ENCODE measurements around the gene FABP7. TPM values are rescaled to one million over a fixed set of nuclear protein-coding genes. Genes with fewer than 3 reads are reported as not detected.
A peak's percentile ranks its signal among the peaks of the same experiment; 100 is the strongest.

The FABP7 gene
- total RNA-seq (2014; rRNA removed; shearing (Covaris generic)) (5.2 and 6.6 TPM in 2 replicates), polyA plus RNA-seq (2016; fragmentation: Nextera tagmentation; extraction: Ambion mirVana) (14.5 and 15.7 TPM in 2 replicates)
- long read RNA-seq, transcript FABP7-202 (4 exons, 1,026 nt): major isoform, 11 of 12 reads
- long read RNA-seq, partial matches to known transcripts: 0 of 12 reads
- long read RNA-seq, other reads (novel, unspliced or antisense): 1 of 12 reads

DNA sequence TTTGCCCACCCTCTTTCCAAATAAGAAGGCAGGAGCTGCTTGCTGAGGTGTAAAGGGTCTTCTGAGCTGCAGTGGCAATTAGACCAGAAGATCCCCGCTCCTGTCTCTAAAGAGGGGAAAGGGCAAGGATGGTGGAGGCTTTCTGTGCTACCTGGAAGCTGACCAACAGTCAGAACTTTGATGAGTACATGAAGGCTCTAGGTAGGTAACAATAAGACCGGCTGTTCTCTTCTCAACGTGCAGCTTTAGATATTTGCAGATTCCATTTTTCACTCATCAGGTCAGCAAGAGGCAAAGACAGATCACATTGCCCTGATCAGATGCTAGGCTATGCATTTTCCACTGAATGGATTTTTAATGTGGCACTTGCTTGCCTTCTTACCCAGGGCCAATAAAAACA, at the start of gene FABP7:
FABP7 (plus strand) TSS at position 50 of the 400 bp plus-strand sequence; CDS start at position 129, 79 bp downstream.
- no peaks in the 10 kb centered on the region for H3K79me2 ChIP-seq (replicated peaks; ENCODE audit: insufficient read depth)
- Mint-ChIP-seq H3K27ac (0 out of 2 replicates have a peak within 1 kb of the TSS, but pooled peaks have one; percentile 6), H3K36me3 (ENCODE audit: low read depth) (no peaks in the 10 kb centered on the region), H3K9me3 (no peaks in the 10 kb centered on the region), H3K4me1 (peaks cover 37% of the 10 kb centered on the region), H3K4me3 (peak within 1 kb of the TSS; percentile 56), H3K27me3 (ENCODE audit: insufficient read depth, low read depth, poor library complexity) (peaks cover 8% of the 10 kb centered on the region)
- TF ChIP-seq CTCF (conservative IDR thresholded peaks at IDR 0.05; ENCODE audit: low read depth in 2 of 2) (no peak), EZH2 (IDR thresholded peaks at IDR 0.05; ENCODE audit: low read depth, unreplicated experiment) (no peak), ZNF331 (CRISPR knock-in tag; IDR thresholded peaks at IDR 0.05; ENCODE audit: low read depth) (no peak), NANOG (IDR thresholded peaks at IDR 0.05; ENCODE audit: borderline replicate concordance) (no peak), REST (IDR thresholded peaks at IDR 0.05; ENCODE audit: unreplicated experiment) (no peak), JUNB (IDR thresholded peaks at IDR 0.05; ENCODE audit: unreplicated experiment) (no peak), POLR2AphosphoS5 (IDR thresholded peaks at IDR 0.05; ENCODE audit: low read depth) (no peak), ETS1 (IDR thresholded peaks at IDR 0.05) (no peak), CREB1 (CRISPR knock-in tag; IDR thresholded peaks at IDR 0.05; ENCODE audit: low read depth) (no peak), STAT1 (IDR thresholded peaks at IDR 0.05; ENCODE audit: unreplicated experiment) (no peak)
- TF ChIP-seq, protein P1, sequence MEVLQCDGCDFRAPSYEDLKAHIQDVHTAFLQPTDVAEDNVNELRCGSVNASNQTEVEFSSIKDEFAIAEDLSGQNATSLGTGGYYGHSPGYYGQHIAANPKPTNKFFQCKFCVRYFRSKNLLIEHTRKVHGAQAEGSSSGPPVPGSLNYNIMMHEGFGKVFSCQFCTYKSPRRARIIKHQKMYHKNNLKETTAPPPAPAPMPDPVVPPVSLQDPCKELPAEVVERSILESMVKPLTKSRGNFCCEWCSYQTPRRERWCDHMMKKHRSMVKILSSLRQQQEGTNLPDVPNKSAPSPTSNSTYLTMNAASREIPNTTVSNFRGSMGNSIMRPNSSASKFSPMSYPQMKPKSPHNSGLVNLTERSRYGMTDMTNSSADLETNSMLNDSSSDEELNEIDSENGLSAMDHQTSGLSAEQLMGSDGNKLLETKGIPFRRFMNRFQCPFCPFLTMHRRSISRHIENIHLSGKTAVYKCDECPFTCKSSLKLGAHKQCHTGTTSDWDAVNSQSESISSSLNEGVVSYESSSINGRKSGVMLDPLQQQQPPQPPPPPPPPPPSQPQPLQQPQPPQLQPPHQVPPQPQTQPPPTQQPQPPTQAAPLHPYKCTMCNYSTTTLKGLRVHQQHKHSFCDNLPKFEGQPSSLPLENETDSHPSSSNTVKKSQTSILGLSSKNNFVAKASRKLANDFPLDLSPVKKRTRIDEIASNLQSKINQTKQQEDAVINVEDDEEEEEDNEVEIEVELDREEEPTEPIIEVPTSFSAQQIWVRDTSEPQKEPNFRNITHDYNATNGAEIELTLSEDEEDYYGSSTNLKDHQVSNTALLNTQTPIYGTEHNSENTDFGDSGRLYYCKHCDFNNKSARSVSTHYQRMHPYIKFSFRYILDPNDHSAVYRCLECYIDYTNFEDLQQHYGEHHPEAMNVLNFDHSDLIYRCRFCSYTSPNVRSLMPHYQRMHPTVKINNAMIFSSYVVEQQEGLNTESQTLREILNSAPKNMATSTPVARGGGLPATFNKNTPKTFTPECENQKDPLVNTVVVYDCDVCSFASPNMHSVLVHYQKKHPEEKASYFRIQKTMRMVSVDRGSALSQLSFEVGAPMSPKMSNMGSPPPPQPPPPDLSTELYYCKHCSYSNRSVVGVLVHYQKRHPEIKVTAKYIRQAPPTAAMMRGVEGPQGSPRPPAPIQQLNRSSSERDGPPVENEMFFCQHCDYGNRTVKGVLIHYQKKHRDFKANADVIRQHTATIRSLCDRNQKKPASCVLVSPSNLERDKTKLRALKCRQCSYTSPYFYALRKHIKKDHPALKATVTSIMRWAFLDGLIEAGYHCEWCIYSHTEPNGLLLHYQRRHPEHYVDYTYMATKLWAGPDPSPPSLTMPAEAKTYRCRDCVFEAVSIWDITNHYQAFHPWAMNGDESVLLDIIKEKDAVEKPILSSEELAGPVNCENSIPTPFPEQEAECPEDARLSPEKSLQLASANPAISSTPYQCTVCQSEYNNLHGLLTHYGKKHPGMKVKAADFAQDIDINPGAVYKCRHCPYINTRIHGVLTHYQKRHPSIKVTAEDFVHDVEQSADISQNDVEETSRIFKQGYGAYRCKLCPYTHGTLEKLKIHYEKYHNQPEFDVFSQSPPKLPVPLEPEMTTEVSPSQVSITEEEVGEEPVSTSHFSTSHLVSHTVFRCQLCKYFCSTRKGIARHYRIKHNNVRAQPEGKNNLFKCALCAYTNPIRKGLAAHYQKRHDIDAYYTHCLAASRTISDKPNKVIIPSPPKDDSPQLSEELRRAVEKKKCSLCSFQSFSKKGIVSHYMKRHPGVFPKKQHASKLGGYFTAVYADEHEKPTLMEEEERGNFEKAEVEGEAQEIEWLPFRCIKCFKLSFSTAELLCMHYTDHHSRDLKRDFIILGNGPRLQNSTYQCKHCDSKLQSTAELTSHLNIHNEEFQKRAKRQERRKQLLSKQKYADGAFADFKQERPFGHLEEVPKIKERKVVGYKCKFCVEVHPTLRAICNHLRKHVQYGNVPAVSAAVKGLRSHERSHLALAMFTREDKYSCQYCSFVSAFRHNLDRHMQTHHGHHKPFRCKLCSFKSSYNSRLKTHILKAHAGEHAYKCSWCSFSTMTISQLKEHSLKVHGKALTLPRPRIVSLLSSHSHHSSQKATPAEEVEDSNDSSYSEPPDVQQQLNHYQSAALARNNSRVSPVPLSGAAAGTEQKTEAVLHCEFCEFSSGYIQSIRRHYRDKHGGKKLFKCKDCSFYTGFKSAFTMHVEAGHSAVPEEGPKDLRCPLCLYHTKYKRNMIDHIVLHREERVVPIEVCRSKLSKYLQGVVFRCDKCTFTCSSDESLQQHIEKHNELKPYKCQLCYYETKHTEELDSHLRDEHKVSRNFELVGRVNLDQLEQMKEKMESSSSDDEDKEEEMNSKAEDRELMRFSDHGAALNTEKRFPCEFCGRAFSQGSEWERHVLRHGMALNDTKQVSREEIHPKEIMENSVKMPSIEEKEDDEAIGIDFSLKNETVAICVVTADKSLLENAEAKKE (CRISPR knock-in tag; IDR thresholded peaks at IDR 0.05): no peak
- H3K36me3 ChIP-seq (ENCODE audit: insufficient read depth): no peaks in the 10 kb centered on the region
- ATAC-seq (peak; percentile 30), DNase-seq (ENCODE audit: low spot score) (no peak)
- peak within 1 kb of the TSS; percentile 44 for H3K4me3 ChIP-seq
- no peaks in the 10 kb centered on the region for H4K20me1 ChIP-seq (replicated peaks; ENCODE audit: insufficient read depth)
- 0 out of 2 replicates have a peak, but pooled peaks cover 2% of the 10 kb centered on the region for H3F3A ChIP-seq (replicated peaks; ENCODE audit: low read depth)
- no peaks in the 10 kb centered on the region for H3K27me3 ChIP-seq (ENCODE audit: insufficient read depth)
- peaks cover 25% of the 10 kb centered on the region for H3K4me1 ChIP-seq (ENCODE audit: insufficient read depth)
- H3K9me2 ChIP-seq (ENCODE audit: insufficient read depth): no peaks in the 10 kb centered on the region
- H3K27ac ChIP-seq (ENCODE audit: low read depth): no peak within 1 kb of the TSS
- H3K4me2 ChIP-seq: peak within 1 kb of the TSS; percentile 69
- H2AFZ ChIP-seq: peak within 1 kb of the TSS; percentile 85

All from GM23338 (cell line).